Breast epithelium (tissue), 4 donors: ENCODE data around the gene PKN3. TPM values are rescaled to one million over a fixed set of nuclear protein-coding genes. Genes with fewer than 3 reads are reported as not detected.

Experiments
- DNase-seq, 2 donors: peaks; one replicate each; pipeline ENCODE4 v3.0.0-alpha.2; 2019; ENCODE audit warnings: low spot score in 2 of 2
- H3K27ac ChIP-seq, 2 donors: fragments of 200-600 bp; sonication (generic) in 1 of 2; one replicate each; pipeline ENCODE4 v1.5.1; 2016 to 2019; ENCODE audit warnings: mild to moderate bottlenecking in 1 of 2
- H3K27me3 ChIP-seq, 2 donors: fragments of 200-600 bp; sonication (generic) in 1 of 2; one replicate each; pipeline versions ENCODE4 v1.5.1 to v1.6.0; 2017 to 2019; ENCODE audit warnings: control low read depth in 1 of 2, mild to moderate bottlenecking in 1 of 2
- H3K36me3 ChIP-seq: fragments of 200-600 bp; one replicate; pipeline ENCODE4 v1.5.1; 2019
- H3K4me1 ChIP-seq, 2 donors: fragments of 200-600 bp; sonication (generic); one replicate each; pipeline ENCODE4 v1.5.1; 2016 to 2019; ENCODE audit warnings: control low read depth in 1 of 2
- H3K4me3 ChIP-seq, 3 donors: fragments of 200-600 bp; sonication (generic); 1 replicate in 2 of 3; 2 replicates in 1 of 3; pipeline ENCODE4 v1.5.1; 2016 to 2019; ENCODE audit warnings: mild to moderate bottlenecking in 3 of 3, moderate library complexity in 2 of 3
- H3K9me3 ChIP-seq, 2 donors: fragments of 200-600 bp; sonication (generic) in 1 of 2; one replicate each; pipeline ENCODE4 v1.5.1; 2016 to 2019; ENCODE audit warnings: control low read depth in 1 of 2
- CTCF ChIP-seq, 3 donors: fragments of 450-650 bp; IDR thresholded peaks; one replicate each; pipeline ENCODE4 v1.5.1; 2016 to 2017; ENCODE audit warnings: antibody characterized with exemption in 3 of 3, mild to moderate bottlenecking in 3 of 3, moderate library complexity in 3 of 3
- POLR2A ChIP-seq: fragments of 450-650 bp; IDR thresholded peaks from one replicate; pipeline ENCODE4 v1.6.1; 2016; ENCODE audit warnings: antibody characterized with exemption, mild to moderate bottlenecking, moderate library complexity
- POLR2AphosphoS5 ChIP-seq, 3 donors: sonication (generic); formaldehyde crosslinking; IDR thresholded peaks; one replicate each; pipeline ENCODE4 v1.6.1; 2017; ENCODE audit warnings: antibody characterized with exemption in 3 of 3
- intact Hi-C: fragments of 100-400 bp; cut with DNase I; formaldehyde crosslinking; loops from one replicate; pipeline ENCODE4 v1.15.1; 2023; ENCODE audit warnings: low total_unique reads
- total RNA-seq, 3 donors: library from RNA; depleted of rRNA; stranded (reverse); fragments of >200 nt; gene quantifications; one replicate each; pipeline ENCODE4 v1.1.0, GENCODE V29; 2016

The PKN3 gene
- 1 to 10 TPM; 2.6 to 8.5 (median 7.0) TPM for total RNA-seq

GRCh38 chr9:128702445-128702948, at the start of gene PKN3:
TSS of gene PKN3 (plus strand) at chr9:128702503. CDS start at chr9:128702916, 413 bp downstream.
- peak within 1 kb of the TSS; percentile 83 to 91 for H3K27ac ChIP-seq
- H3K27me3 ChIP-seq = no peaks in the 10 kb centered on the region
- H3K36me3 ChIP-seq = no peaks in the 10 kb centered on the region
- peak; percentile 67 to 88 for DNase-seq
- no peaks in the 10 kb centered on the region for H3K9me3 ChIP-seq
- H3K4me1 ChIP-seq = no peaks in the 10 kb centered on the region
- TF ChIP-seq POLR2AphosphoS5 (IDR thresholded peaks at IDR 0.05) = peak in 2 of 3 donors; percentile 18 to 28
- TF ChIP-seq POLR2A = no peak
- peak; percentile 87 for TF ChIP-seq CTCF (IDR thresholded peaks at IDR 0.05)
- H3K4me3 ChIP-seq = peak within 1 kb of the TSS; percentile 80 to 97 (median 83)
- intact Hi-C loops = no loop called here

DNA sequence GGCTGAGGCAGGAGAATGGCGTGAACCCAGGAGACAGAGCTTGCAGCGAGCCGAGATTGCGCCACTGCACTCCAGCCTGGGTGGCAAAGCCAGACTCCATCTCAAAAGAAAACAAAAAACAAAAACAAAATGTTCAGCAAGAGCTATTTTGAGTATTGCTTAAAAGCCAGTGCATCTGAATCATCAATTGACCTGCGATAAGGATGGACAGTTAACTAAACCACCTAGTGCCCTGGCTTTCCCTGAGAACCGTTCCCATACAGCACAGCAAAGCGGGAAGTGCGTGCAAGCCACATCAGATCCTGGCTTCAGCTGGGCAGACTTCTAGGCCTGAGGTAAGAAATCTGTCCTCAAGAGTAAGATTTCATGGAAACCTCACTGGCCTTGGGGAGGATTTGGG, 48.4 kb upstream of the PKN3 start:
- no peaks in the 10 kb centered on the region for H3K36me3 ChIP-seq
- no peaks in the 10 kb centered on the region for H3K9me3 ChIP-seq
- H3K4me1 ChIP-seq = no peaks in the 10 kb centered on the region
- no peak for TF ChIP-seq CTCF (IDR thresholded peaks at IDR 0.05)
- TF ChIP-seq POLR2A = no peak
- no peak for TF ChIP-seq POLR2AphosphoS5 (IDR thresholded peaks at IDR 0.05)
- H3K27me3 ChIP-seq = no peaks in the 10 kb centered on the region
- no peak overlapping the region for H3K27ac ChIP-seq
- no peak for DNase-seq
- intact Hi-C loops = no loop called here
- H3K4me3 ChIP-seq = no peak overlapping the region

DNA sequence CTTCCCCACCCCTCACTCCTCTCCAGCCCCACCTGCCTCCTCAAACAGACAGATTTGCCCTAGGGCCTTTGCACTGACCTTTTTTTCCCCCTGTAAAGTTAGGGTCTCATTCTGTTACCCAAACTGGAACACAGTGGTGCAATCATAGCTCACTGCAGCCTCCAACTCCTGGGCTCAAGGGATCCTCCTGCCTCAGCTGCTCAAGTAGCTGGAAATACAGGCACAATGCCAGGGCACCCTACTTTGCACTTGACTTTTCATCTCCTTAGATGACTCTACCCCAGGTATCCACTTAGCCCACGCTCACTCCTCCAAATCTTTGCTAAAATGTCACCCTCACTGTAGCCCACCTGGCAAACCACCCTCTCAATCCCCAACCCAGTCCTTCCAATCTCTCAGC, 47.8 kb upstream of the PKN3 start:
- no peak for DNase-seq
- Histone ChIP-seq H3K27ac (no peak overlapping the region), H3K9me3 (no peaks in the 10 kb centered on the region), H3K36me3 (no peaks in the 10 kb centered on the region), H3K4me3 (no peak overlapping the region), H3K27me3 (no peaks in the 10 kb centered on the region), H3K4me1 (no peaks in the 10 kb centered on the region)
- intact Hi-C loops = no loop called here
- no peak for TF ChIP-seq POLR2AphosphoS5 (IDR thresholded peaks at IDR 0.05)
- no peak for TF ChIP-seq CTCF (IDR thresholded peaks at IDR 0.05)
- no peak for TF ChIP-seq POLR2A

DNA sequence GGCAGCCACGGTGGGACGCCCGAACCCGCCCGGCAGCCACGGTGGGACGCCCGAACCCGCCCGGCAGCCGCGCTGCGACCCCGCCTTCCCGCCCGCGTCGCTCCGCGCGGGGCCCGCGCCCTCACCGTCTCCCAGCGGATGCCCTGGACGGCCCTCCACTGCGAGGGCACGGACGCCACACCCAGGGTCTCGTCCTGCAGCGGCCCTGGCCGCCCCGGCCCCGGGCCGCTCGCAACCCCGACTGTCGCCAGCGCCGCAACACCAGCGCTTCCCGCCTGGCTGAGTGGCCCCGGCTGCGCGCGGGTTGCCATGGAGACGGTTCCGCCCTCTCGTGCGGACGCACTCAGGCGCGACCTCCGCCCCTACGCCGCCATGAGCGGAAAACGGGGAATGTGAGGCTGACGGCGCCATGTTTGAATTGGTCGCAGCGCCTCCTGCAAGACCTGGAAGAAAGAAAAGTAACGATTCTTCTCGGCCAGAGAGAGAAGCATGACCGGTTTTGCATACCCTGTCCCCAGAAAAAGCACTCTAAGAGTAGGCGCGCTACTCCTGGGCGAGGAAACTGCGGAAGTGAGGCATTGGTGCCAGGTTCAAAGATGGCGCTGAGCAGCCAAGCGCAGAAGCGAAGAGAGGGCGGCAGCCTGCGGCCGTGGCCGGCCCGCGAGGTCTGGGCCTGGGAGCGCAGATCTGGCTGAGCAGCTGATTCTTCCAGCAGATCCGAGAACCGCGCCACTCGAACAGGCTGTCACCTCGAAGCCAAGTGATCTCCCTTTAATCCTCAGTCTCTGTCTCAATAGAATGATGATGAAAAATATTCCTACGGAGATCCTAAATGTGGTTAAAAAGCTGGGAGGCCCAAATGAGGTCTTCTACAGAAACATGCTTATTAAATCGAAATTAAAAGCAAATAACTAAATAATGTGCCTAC, 45.6 kb upstream of the PKN3 start, which contains the start of gene DYNC2I2:
Gene DYNC2I2, minus strand, starts transcription at position 432 of the 928 bp plus-strand sequence. Its CDS starts 121 bp downstream, at position 311.
- Histone ChIP-seq H3K36me3 (no peaks in the 10 kb centered on the region), H3K4me3 (peak within 1 kb of the TSS; percentile 63 to 87 (median 76)), H3K4me1 (no peaks in the 10 kb centered on the region), H3K9me3 (no peaks in the 10 kb centered on the region), H3K27me3 (no peaks in the 10 kb centered on the region), H3K27ac (peak within 1 kb of the TSS; percentile 93 to 95)
- DNase-seq = peak; percentile 90 to 96
- TF ChIP-seq POLR2A (peak; percentile 30), POLR2AphosphoS5 (IDR thresholded peaks at IDR 0.05) (peak; percentile 82 to 86 (median 84)), CTCF (IDR thresholded peaks at IDR 0.05) (peak in 1 of 3 donors; percentile 11)
- intact Hi-C loops = no loop called here

DNA sequence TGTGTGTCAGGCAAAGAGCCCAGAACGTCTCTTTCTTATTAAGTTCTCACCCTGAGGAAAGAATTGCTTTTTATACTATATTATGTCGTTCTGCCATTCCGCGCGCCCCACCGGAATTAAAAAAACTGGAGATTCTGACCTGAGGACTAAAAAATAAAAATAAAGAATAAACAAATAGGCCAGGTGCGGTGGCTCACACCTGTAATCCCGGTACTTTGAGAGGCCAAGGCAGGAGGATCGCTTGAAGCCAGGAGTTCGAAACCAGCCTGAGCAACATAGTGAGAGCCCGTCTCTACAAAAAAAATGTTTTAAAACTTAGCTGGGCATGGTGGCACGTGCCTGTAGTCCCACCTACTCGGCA, 45.0 kb upstream of the PKN3 start:
- peak overlapping the region; percentile 63 to 87 (median 76) for H3K4me3 ChIP-seq
- intact Hi-C loops = no loop called here
- TF ChIP-seq POLR2A = no peak
- no peak for TF ChIP-seq CTCF (IDR thresholded peaks at IDR 0.05)
- no peak for TF ChIP-seq POLR2AphosphoS5 (IDR thresholded peaks at IDR 0.05)

More for the DNA sequence above, 45.0 kb upstream of the PKN3 start:
- DNase-seq = no peak
- Histone ChIP-seq H3K4me1 (no peaks in the 10 kb centered on the region), H3K27ac (peak overlapping the region; percentile 93 to 95), H3K27me3 (no peaks in the 10 kb centered on the region), H3K36me3 (no peaks in the 10 kb centered on the region), H3K9me3 (no peaks in the 10 kb centered on the region)
